Measurements from ENCODE around the gene UBE2E2.

Gene UBE2E2

DNA sequence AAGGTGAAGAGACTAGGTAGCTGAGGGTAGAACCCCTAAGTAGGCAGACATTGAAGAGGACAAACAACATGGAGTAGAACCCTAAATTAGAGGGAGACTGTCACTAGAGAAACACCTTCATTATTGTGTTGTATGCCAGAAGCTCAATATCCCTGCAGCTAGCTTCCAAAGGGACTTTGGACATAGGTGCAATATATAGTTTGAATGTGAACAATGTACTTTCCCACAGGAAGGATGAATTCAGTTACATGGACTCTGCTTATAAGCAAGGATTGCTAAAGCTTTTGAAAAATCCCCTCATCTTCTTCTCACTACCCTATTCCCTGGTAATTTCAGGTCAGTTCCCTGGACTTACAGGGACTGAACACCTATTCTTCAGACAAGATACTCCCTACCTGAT lies 288.9 kb downstream of the UBE2E2 start:
- H3K4me3 ChIP-seq (ENCODE audit: control insufficient read depth, low read depth, low read length), result no peak overlapping the region
- no peak for DNase-seq (ENCODE audit: low read depth)
- no peak for TF ChIP-seq CTCF (conservative IDR thresholded peaks at IDR 0.05; ENCODE audit: control insufficient read depth, insufficient read depth, low read depth, low read length)

DNA sequence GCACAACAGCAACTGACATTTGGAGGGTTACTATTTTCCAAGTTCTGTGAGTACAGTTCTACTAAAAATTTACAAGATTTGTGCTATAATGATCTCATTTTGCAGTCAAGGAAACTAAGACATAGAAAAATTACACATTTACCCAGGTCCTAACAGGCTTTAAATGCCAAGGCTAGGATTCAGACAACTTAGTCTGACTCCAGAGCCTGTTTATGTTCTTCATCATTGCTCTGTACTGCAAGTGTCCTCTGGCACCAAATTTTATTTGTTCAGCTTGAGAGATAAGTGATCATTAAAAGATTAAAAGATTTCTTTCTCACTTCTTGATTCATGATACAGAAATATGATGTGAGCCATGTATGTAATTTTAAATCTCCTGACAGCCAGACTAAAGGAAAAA lies 290.8 kb downstream of the UBE2E2 start:
- H3K4me3 ChIP-seq (ENCODE audit: control insufficient read depth, low read depth, low read length), result no peak overlapping the region
- TF ChIP-seq CTCF (conservative IDR thresholded peaks at IDR 0.05; ENCODE audit: control insufficient read depth, insufficient read depth, low read depth, low read length), result no peak
- DNase-seq (ENCODE audit: low read depth), result no peak

DNA sequence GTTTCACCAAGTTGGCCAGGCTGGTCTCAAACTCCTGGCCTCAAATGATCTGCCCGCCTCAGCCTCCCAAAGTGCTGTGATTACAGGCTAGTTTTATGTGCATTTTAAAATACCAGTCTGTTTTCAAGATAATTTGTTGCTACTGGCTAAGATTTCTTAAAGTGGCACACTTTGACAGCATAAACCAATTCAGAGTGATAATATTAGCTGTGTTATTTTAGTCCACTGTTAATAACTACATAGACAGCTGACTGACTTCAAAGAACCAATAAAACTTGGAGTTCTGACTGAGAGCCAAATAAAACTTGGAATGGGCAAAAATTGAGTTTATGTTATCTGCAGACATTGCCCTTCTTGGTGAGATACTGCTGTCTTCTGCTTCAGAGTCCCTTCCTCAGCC lies 291.8 kb downstream of the UBE2E2 start:
- no peak for DNase-seq (ENCODE audit: low read depth)
- no peak overlapping the region for H3K4me3 ChIP-seq (ENCODE audit: control insufficient read depth, low read depth, low read length)
- TF ChIP-seq CTCF (conservative IDR thresholded peaks at IDR 0.05; ENCODE audit: control insufficient read depth, insufficient read depth, low read depth, low read length), result no peak

DNA sequence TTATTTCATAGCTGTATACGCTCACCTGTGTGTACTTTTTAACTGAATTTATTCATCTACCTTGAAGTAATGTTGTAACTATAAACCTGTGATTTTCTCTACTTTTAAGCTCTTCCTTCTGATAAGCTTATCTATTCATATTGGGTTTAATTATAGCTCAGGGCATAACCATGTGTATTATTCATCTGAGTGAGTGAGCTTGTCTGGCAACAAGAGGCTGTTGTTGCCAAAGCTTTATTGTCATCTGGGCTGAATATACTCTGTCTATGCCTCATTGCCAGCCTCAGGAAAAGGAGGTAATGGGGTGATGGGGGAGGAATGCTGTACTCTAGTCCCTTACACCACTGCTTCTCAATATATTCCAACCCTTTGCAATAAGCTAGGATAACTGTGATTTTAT lies 292.4 kb downstream of the UBE2E2 start:
- TF ChIP-seq CTCF (conservative IDR thresholded peaks at IDR 0.05; ENCODE audit: control insufficient read depth, insufficient read depth, low read depth, low read length), result no peak
- DNase-seq (ENCODE audit: low read depth), result peak; percentile 60
- H3K4me3 ChIP-seq (ENCODE audit: control insufficient read depth, low read depth, low read length), result no peak overlapping the region

GRCh38 chr3:23496165-23496564 lies 293.0 kb downstream of the UBE2E2 start:
- no peak for DNase-seq (ENCODE audit: low read depth)
- no peak overlapping the region for H3K4me3 ChIP-seq (ENCODE audit: control insufficient read depth, low read depth, low read length)
- no peak for TF ChIP-seq CTCF (conservative IDR thresholded peaks at IDR 0.05; ENCODE audit: control insufficient read depth, insufficient read depth, low read depth, low read length)

DNA sequence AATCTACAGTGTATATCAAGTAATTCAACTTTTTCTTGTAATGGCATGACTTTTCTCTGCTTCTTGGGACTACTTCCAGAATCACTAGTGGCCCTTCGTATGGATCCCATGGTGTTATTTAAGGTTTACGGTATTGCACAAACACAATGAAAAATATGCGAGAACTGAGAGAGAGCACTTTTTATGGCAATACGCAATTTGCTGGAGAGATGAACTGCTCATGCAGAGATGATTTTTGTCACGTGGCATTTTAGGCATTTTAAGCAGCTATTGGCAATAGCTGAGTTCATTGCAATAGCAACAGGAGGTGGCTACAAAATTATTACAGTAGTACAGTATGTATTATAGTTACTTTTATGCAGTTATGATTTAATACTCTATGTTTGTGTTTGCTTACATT lies 294.0 kb downstream of the UBE2E2 start:
- no peak for DNase-seq (ENCODE audit: low read depth)
- no peak overlapping the region for H3K4me3 ChIP-seq (ENCODE audit: control insufficient read depth, low read depth, low read length)
- no peak for TF ChIP-seq CTCF (conservative IDR thresholded peaks at IDR 0.05; ENCODE audit: control insufficient read depth, insufficient read depth, low read depth, low read length)

DNA sequence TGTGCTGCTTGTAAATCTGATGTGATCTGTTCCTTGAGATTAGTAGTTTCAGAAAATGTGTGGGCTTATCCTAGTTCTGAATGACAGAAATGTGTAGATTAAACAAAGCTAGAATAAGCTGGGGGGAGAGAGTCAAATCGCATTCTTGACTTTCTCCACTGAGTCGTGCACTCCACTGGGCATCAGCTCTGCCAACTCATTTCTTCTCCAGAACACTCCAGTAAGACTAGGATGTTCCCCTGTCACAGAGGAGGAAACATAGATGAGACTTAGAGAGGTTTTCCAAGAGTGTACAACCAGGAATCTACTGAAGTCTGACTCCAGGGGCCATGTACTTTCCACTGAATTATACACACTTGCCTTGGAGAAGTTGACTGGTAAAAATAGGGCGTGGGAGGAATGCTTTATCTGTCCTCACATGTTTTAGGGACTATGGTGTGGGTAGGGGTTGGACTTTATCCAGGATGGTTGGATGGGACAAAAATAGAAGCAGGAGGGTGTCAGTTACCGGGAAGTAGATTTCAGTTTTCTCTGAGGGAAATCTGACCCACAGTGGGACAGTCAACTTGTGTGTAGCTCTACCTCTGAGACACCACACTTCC lies 298.2 kb downstream of the UBE2E2 start:
- H3K4me3 ChIP-seq (ENCODE audit: control insufficient read depth, low read depth, low read length), result no peak overlapping the region
- TF ChIP-seq CTCF (conservative IDR thresholded peaks at IDR 0.05; ENCODE audit: control insufficient read depth, insufficient read depth, low read depth, low read length), result no peak
- peak; percentile 11 for DNase-seq (ENCODE audit: low read depth)

Measured in fibroblast of mammary gland (primary cell).